H1 (cell line): ENCODE measurements around the gene VPS35L. TPM values are rescaled to one million over a fixed set of nuclear protein-coding genes. Genes with fewer than 3 reads are reported as not detected.
"Not testable (repeated sequence)": the region's sequence is repeated elsewhere in the genome, so short reads cannot be mapped to it uniquely, and the experiment has no call there.

ENCODE experiments used
- CTCF ChIA-PET: fragments of 300-600 bp; sonication (Branson Sonifier 250); formaldehyde crosslinking; loops from one replicate; lab custom pipeline; 2021; ENCODE audit not compliant: partially characterized antibody; lab: Charles Lee
- POLR2A ChIA-PET: fragments of 300-600 bp; sonication (Branson Sonifier 250); formaldehyde crosslinking; loops from one replicate; lab custom pipeline; 2021; ENCODE audit warnings: inconsistent platforms; ENCODE audit not compliant: partially characterized antibody; lab: Charles Lee
- DNase-seq, 2 experiments: peaks; one replicate each; pipeline versions ENCODE4 v3.0.0 to v3.0.0-alpha.2; 2010 to 2022; ENCODE audit warnings: low spot score in 2 of 2, low read depth in 1 of 2, mixed read lengths in 1 of 2
- FAIRE-seq: peaks from 2 replicates; lab custom pipeline; 2011; peaks lifted over from hg19 to GRCh38; lab: Jason Lieb, UNC
- H2AFZ ChIP-seq: 2 replicates; pipeline ENCODE4 v1.8.1; 2012; ENCODE audit warnings: low read length, inconsistent platforms
- H2AK5ac ChIP-seq: 2 replicates; pipeline ENCODE4 v1.6.1; 2013; ENCODE audit warnings: low read depth, low read length
- H2BK120ac ChIP-seq: replicated peaks from 2 replicates; pipeline ENCODE3; 2013; ENCODE audit warnings: low read depth, low read length, inconsistent platforms
- H2BK12ac ChIP-seq: 2 replicates; pipeline ENCODE4 v1.6.1; 2013; ENCODE audit warnings: low read depth, low read length
- H2BK15ac ChIP-seq: 2 replicates; pipeline ENCODE4 v1.6.1; 2013; ENCODE audit warnings: low read length
- H2BK20ac ChIP-seq: 2 replicates; pipeline ENCODE4 v1.6.1; 2013; ENCODE audit warnings: low read length
- H2BK5ac ChIP-seq: 2 replicates; pipeline ENCODE4 v1.6.1; 2013; ENCODE audit warnings: low read depth, low read length
- H3K14ac ChIP-seq: 2 replicates; pipeline ENCODE4 v1.6.1; 2013; ENCODE audit warnings: inconsistent platforms; ENCODE audit not compliant: insufficient read length
- H3K18ac ChIP-seq: 2 replicates; pipeline ENCODE4 v1.6.1; 2013; ENCODE audit warnings: low read length; ENCODE audit errors: extremely low read depth
- H3K23ac ChIP-seq: 2 replicates; pipeline ENCODE4 v1.6.1; 2013; ENCODE audit warnings: inconsistent platforms; ENCODE audit not compliant: insufficient read length
- H3K23me2 ChIP-seq: 2 replicates; pipeline ENCODE4 v1.6.1; 2013; ENCODE audit warnings: low read depth, low read length
- H3K27ac ChIP-seq: 2 replicates; pipeline ENCODE4 v1.6.1; 2011; ENCODE audit warnings: low read depth, low read length, inconsistent platforms
- H3K27me3 ChIP-seq, 4 experiments: replicated peaks in 1 of 4; 1 replicate in 1 of 4; 2 replicates in 3 of 4; pipeline versions ENCODE4 v1.6.1 to v1.8.1; 2011 to 2013; ENCODE audit warnings: low read length in 3 of 4, mild to moderate bottlenecking in 3 of 4, inconsistent platforms in 2 of 4, mixed read lengths in 2 of 4, moderate library complexity in 1 of 4; ENCODE audit not compliant: control insufficient read depth in 3 of 4, insufficient read depth in 3 of 4; ENCODE audit errors: extremely low read depth in 1 of 4
- H3K36me3 ChIP-seq, 4 experiments: 2 replicates each; pipeline versions ENCODE4 v1.6.1 to v1.8.1; 2011 to 2013; ENCODE audit warnings: mild to moderate bottlenecking in 4 of 4, low read length in 3 of 4, moderate library complexity in 2 of 4, control low read depth in 1 of 4, inconsistent platforms in 1 of 4; ENCODE audit not compliant: insufficient read depth in 4 of 4, control insufficient read depth in 2 of 4
- H3K4ac ChIP-seq: replicated peaks from 2 replicates; pipeline ENCODE3; 2013; ENCODE audit warnings: low read length, low read depth, mixed read lengths, inconsistent platforms; ENCODE audit not compliant: insufficient read length
- H3K4me1 ChIP-seq, 4 experiments: replicated peaks in 1 of 4; 1 replicate in 1 of 4; 2 replicates in 3 of 4; pipeline versions ENCODE4 v1.6.1 to v1.8.1; 2011 to 2013; ENCODE audit warnings: low read length in 3 of 4, inconsistent platforms in 2 of 4, mixed read lengths in 1 of 4; ENCODE audit not compliant: insufficient read depth in 4 of 4, control insufficient read depth in 3 of 4
- H3K4me2 ChIP-seq, 2 experiments: 2 replicates each; pipeline versions ENCODE4 v1.6.1 to v1.8.1; 2011 to 2013; ENCODE audit warnings: low read depth in 2 of 2, low read length in 2 of 2, control low read depth in 1 of 2, inconsistent platforms in 1 of 2, mild to moderate bottlenecking in 1 of 2; ENCODE audit not compliant: insufficient read depth in 1 of 2
- H3K4me3 ChIP-seq, 4 experiments: fragments of 200-600, 300-600 bp in 1 of 4; sonication (generic), shearing (Covaris generic), sonication (Bioruptor Twin) in 1 of 4; 2 replicates each; pipeline versions ENCODE4 v1.5.1 to v1.8.1; 2011 to 2016; ENCODE audit warnings: low read length in 4 of 4, low read depth in 3 of 4, control low read depth in 2 of 4, inconsistent platforms in 2 of 4, mild to moderate bottlenecking in 2 of 4, mixed read lengths in 1 of 4, moderate library complexity in 1 of 4; ENCODE audit not compliant: insufficient read depth in 2 of 4; ENCODE audit errors: extremely low read depth in 1 of 4
- H3K56ac ChIP-seq: replicated peaks from 2 replicates; pipeline ENCODE3; 2013; ENCODE audit warnings: low read depth, mild to moderate bottlenecking, mixed read lengths, low read length, inconsistent platforms; ENCODE audit not compliant: insufficient read length
- H3K79me1 ChIP-seq: 2 replicates; pipeline ENCODE4 v1.6.1; 2013; ENCODE audit warnings: low read depth, low read length, control low read depth
- H3K79me2 ChIP-seq, 2 experiments: 2 replicates each; pipeline versions ENCODE4 v1.6.1 to v1.8.1; 2012 to 2013; ENCODE audit warnings: low read length in 2 of 2, mild to moderate bottlenecking in 2 of 2, inconsistent platforms in 1 of 2; ENCODE audit not compliant: insufficient read depth in 2 of 2, control insufficient read depth in 1 of 2
- H3K9ac ChIP-seq, 4 experiments: replicated peaks in 1 of 4; 1 replicate in 1 of 4; 2 replicates in 3 of 4; pipeline versions ENCODE4 v1.6.1 to v1.8.1; 2011 to 2013; ENCODE audit warnings: low read depth in 3 of 4, low read length in 3 of 4, control low read depth in 2 of 4, mild to moderate bottlenecking in 2 of 4, moderate library complexity in 2 of 4, inconsistent platforms in 1 of 4; ENCODE audit errors: extremely low read depth in 1 of 4
- H3K9me3 ChIP-seq, 2 experiments: 2 replicates each; pipeline versions ENCODE4 v1.6.1 to v1.8.1; 2012 to 2013; ENCODE audit warnings: mild to moderate bottlenecking in 2 of 2, moderate library complexity in 2 of 2, control low read depth in 1 of 2, inconsistent platforms in 1 of 2, low read depth in 1 of 2, low read length in 1 of 2, mixed read lengths in 1 of 2; ENCODE audit not compliant: insufficient read depth in 2 of 2
- H4K20me1 ChIP-seq, 2 experiments: replicated peaks in 1 of 2; 2 replicates each; pipeline versions ENCODE3 to v1.8.1; 2011 to 2013; ENCODE audit warnings: inconsistent platforms in 2 of 2, low read length in 2 of 2, mild to moderate bottlenecking in 1 of 2; ENCODE audit not compliant: insufficient read depth in 2 of 2, control insufficient read depth in 1 of 2
- H4K5ac ChIP-seq: 2 replicates; pipeline ENCODE4 v1.6.1; 2013; ENCODE audit warnings: low read length, low read depth, mixed read lengths, inconsistent platforms; ENCODE audit not compliant: insufficient read length
- H4K8ac ChIP-seq: 2 replicates; pipeline ENCODE4 v1.8.0; 2013; ENCODE audit warnings: mild to moderate bottlenecking, moderate library complexity, low read length, inconsistent platforms; ENCODE audit not compliant: insufficient read depth; ENCODE audit errors: extremely low read depth
- H4K91ac ChIP-seq: replicated peaks from 2 replicates; pipeline ENCODE3; 2013; ENCODE audit warnings: low read length, mixed read lengths, inconsistent platforms; ENCODE audit not compliant: insufficient read length
- WGBS, 2 experiments: shearing (Covaris generic) in 1 of 2; methylation state at CpG; one replicate each; pipeline versions ENCODE4 v1.1.6 to v1.1.7; 2013 to 2015; ENCODE audit warnings: low lambda C conversion rate in 2 of 2, mixed read lengths in 2 of 2, inconsistent platforms in 1 of 2, low coverage in 1 of 2, missing lambda C conversion rate in 1 of 2; ENCODE audit not compliant: insufficient replicate concordance in 2 of 2, insufficient coverage in 1 of 2, insufficient read length in 1 of 2; ENCODE audit errors: extremely low coverage in 1 of 2, missing lambda C conversion rate in 1 of 2; 5-methylcytosine and 5-hydroxymethylcytosine counted together
- polyA plus RNA-seq, 7 experiments: library from polyadenylated mRNA; depleted of rRNA in 3 of 7; stranded (reverse) in 5 of 7; unstranded in 2 of 7; fragments of >200 nt in 5 of 7; fragments of 200-250 nt in 2 of 7; gene quantifications; 1 replicate in 5 of 7; 2 replicates in 1 of 7; 4 replicates in 1 of 7; pipeline versions ENCODE4 v1.2.1 to v1.2.3, GENCODE V29; 2011 to 2013; ENCODE audit warnings: missing spikeins in 2 of 7, mixed read lengths in 2 of 7
- total RNA-seq: library from RNA; stranded (reverse); fragmentation: NEBNext Ultra II Directional; extraction: Animal tissue kit (Norgen Biotek cat#: 25700); gene quantifications from 2 replicates; pipeline ENCODE4 v1.2.1, GENCODE V29; 2021
- TF ChIP-seq, protein P1 (sequence below): IDR thresholded peaks from 2 replicates; pipeline ENCODE4 v1.6.1; 2012; ENCODE audit warnings: inconsistent platforms

Gene VPS35L
- total and polyA plus RNA-seq, 2 of the 8 experiments (the other 6 are each of a cell fraction or from before 2014, with no cell fraction given): 31.5 to 57.1 TPM

DNA sequence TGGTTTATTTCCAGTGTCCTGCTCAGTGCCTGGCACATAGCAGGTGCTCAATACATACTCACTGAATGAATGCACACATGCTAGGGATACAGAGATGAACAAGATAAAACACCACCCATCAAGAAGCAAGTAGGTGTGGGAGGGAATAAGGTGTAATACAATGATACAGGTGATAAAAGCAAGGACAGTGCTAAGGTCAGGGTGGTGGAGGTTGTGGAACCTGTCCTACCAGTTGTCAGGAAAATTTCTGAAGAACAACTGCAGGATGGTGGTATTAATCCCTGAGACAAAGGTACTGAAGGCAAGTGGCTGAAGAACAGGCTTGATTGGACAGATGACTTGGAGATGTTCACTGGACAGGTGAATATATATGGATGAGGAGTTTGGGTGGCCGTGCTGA is 160.7 kb downstream of the VPS35L start (continued):
- TF ChIP-seq, protein P1, sequence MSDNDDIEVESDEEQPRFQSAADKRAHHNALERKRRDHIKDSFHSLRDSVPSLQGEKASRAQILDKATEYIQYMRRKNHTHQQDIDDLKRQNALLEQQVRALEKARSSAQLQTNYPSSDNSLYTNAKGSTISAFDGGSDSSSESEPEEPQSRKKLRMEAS: no peak

- DNase-seq, H2BK120ac ChIP-seq, H3K4ac ChIP-seq, CTCF ChIA-PET, H2BK12ac ChIP-seq, H3K56ac ChIP-seq, H3K27ac ChIP-seq, H2AK5ac ChIP-seq, H2BK15ac ChIP-seq, H2AFZ ChIP-seq, H2BK20ac ChIP-seq, H3K9me3 ChIP-seq, H3K27me3 ChIP-seq, FAIRE-seq, H3K18ac ChIP-seq, H4K91ac ChIP-seq, H3K23me2 ChIP-seq, H3K14ac ChIP-seq, H3K79me1 ChIP-seq, H3K23ac ChIP-seq, H4K5ac ChIP-seq, H4K8ac ChIP-seq: not testable (repeated sequence)
- H2BK5ac ChIP-seq: 0 out of 2 replicates have a peak overlapping the region, but pooled peaks have one; percentile 22
- peaks cover 24 to 26% of the 10 kb centered on the region in 2 experiments for H4K20me1 ChIP-seq
- H3K79me2 ChIP-seq: peaks cover 38 to 80% of the 10 kb centered on the region in 2 experiments
- 56% methylated on average over 11 of the region's 11 CpGs; no CpG with 5 or more reads in 1 of the 2 experiments for WGBS, 2 experiments
- peaks cover 3 to 24% (median 10%) of the 10 kb centered on the region in 4 experiments for H3K4me1 ChIP-seq
- H3K4me3 ChIP-seq: peak overlapping the region; percentile 96 to 99 (median 97); a peak in 7 of 8 replicates
- peak overlapping the region; percentile 87 to 88 for H3K4me2 ChIP-seq
- POLR2A ChIA-PET: interaction anchor here (1.0 to 4.2 kb wide), 7 partner anchors 11 to 960 kb away, joined by 3 to 23 read pairs (median 15); no protein-coding TSS in a partner anchor
- peak overlapping the region in 2 of 4 experiments; percentile 96; a peak in 4 of 7 replicates for H3K9ac ChIP-seq
- H3K36me3 ChIP-seq: peaks cover 10 to 36% (median 19%) of the 10 kb centered on the region in 4 experiments; a peak in 7 of 8 replicates
Measured at GRCh38 chr16:19716728-19717127, 161.2 kb downstream of the VPS35L start.
